GM18520 (cell line): Measurements from ENCODE around the gene CTNNBL1.
A peak's percentile ranks its signal among the peaks of the same experiment; 100 is the strongest.
"Not testable (repeated sequence)": the region's sequence is repeated elsewhere in the genome, so short reads cannot be mapped to it uniquely, and the experiment has no call there.

Experiments used
- ATAC-seq: cut with Tn5 transposase; IDR thresholded peaks from one replicate; pipeline ENCODE4 v1.9.1; 2021; ENCODE audit not compliant: unreplicated experiment

CTNNBL1 gene

DNA sequence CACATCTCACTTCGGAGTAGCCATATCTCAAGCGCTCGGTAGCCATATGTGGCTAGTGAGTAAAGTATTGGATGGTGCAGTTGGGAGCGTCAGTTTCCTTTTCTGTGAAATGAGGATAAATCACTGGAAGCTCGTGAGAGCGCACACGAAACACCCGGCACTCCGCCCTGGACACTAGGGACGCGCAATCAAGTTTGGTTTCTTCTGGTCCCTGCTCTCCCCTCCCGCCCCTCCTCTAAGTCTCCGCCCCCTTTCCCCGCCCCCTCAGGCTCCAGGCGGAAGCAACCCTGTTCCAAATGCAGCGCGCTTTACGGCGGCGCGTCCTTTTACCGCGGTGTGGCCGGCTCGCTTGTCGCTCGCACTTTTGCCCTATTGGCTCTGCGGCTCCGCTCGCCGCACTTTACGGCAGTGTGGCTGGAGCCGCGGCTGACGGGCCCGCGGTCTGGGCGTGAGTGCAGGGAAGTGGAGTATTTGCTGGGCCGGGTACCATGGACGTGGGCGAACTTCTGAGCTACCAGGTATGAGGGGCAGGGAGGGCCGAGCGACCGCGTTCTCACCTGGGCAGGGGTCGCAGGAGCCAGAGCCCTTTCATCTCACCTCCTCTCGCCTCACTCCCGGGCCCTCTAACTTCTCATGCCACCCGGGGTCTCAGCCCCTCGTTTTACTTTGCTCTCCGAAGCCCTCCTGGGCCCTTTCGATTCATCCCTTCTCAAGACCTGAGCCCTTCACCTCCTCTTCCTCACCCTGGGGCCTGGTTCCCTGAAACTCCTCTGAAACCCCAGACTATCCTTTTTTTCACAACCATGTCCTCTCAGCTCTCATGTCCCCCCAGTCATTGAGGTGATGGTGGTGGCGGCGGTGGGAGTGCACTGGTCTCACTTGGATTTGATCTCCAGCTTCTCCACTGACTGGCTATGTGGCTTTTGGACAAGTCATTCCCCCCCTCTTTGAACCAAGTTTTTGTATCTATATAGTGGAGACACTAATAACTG lies at the start of gene CTNNBL1:
Gene CTNNBL1, plus strand, starts transcription at position 396 of the 992 bp plus-strand sequence. Its CDS starts 93 bp downstream, at position 489.
- peak; percentile 83 for ATAC-seq

DNA sequence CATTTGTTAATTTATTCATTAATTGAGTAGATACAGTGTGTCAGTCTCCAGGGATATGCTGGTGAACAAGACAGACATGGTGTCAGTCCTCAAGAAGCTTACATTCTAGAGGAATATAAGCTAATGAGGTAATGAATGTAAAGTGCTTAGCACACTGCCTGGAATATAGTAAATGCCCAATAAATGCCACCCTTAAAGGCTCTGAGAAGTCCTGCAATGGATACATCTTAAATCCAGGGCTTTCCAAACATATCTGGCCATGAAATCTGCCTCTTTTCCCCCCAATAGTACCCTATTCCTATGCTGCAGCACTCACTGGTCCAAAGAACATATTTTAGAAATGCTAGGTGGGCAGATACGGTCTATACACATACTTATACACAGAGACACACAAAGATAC lies 49.2 kb upstream of the CTNNBL1 start:
- no peak for ATAC-seq

GRCh38 chr20:37647946-37648345 lies 45.9 kb upstream of the CTNNBL1 start:
- ATAC-seq = no peak

DNA sequence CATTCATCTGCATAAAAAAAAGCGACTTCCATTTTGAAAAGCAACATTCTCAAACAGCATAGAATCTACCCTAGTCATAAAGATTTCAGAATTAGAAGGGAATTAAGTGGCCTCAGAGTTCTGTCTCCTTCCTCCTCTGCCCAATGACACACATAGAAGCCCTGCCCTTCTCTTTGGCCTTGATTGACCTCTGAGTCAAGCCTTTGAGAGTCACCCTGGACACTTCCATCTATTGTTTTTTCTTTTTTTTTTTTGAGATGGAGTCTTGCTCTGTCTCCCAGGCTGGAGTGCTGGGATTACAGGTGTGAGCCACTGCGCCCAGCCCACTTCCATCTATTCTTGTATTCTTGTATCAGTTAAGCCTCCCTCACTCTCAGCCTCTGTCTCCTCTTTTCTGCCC lies 44.8 kb upstream of the CTNNBL1 start:
- no peak for ATAC-seq

- no peak for ATAC-seq
These were observed 44.0 kb upstream of the CTNNBL1 start for GRCh38 chr20:37649676-37650370.

GRCh38 chr20:37650661-37651060 lies 43.2 kb upstream of the CTNNBL1 start:
- no peak for ATAC-seq

GRCh38 chr20:37651932-37652331 lies 41.9 kb upstream of the CTNNBL1 start:
- no peak for ATAC-seq

DNA sequence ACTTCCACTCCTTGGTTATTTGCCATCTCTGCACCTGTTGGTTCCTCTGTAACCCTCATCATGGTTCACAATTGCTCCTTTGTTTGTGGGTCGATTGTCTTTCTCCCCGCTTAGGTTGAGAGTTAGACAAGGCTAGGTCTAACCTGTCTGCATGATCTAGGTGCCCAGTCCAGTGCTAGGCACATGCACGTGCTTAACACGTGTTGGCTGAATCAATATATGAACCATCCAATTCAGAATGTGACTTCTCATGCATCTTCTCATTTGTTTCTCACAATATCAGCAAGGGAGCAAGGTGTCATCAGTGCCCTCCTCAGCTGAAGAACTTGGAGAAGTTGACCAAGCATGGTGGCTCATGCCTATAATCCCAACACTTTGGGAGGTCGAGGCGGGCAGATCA lies 36.9 kb upstream of the CTNNBL1 start:
- ATAC-seq = no peak

GRCh38 chr20:37657924-37658804 lies 35.7 kb upstream of the CTNNBL1 start:
- ATAC-seq = no peak

DNA sequence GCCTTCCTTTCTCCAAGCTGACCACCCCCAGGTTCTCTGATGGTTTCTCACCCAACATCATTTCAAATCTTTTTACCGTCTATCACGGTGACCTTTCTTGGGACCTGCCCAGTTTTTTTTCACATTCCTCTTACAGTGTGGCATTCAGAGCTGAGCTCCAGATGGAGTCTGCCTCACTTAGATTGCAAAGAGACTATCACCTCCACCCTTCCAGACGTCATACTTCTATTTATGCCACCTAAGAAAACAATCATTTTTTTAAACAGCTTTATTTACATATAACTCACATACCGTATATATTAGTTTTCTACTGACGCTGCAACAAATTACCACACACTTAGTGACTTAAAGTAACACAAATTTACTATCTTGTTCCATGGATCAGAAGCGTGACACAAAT lies 32.3 kb upstream of the CTNNBL1 start:
- ATAC-seq = no peak

DNA sequence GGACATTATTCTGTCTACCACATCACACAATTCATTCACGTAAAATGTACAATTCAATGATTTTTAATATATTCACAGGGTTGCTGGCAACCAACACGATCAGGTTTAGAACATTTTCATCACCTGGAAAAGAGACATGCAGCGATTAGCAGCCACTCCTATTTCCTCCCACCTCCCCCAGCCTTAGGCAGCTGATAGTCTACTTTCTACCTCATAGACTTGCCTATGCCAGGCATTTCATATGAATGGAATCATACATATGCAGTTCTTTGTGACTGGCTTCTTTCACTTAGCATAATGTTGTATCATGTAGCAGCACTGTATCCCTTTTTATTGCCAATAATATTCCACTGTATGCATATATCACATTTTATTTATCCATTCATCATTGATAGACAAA lies 31.5 kb upstream of the CTNNBL1 start:
- ATAC-seq = no peak

DNA sequence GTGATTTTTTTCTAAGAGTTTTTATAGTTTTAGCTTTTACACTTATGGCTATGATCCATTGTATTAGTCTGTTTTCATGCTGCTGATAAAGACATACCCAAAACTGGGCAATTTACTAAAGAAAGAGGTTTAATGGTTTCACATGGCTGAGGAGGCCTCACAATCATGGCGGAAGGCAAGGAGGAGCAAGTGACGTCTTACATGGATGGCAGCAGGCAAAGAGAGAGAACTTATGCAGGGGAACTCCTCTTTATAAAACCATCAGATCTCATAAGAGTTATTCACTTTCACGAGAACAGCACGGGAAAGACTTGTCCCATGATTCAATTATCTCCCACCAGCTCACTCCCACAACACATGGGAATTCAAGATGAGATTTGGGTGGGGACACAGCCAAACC lies 29.2 kb upstream of the CTNNBL1 start:
- not testable (repeated sequence) for ATAC-seq

DNA sequence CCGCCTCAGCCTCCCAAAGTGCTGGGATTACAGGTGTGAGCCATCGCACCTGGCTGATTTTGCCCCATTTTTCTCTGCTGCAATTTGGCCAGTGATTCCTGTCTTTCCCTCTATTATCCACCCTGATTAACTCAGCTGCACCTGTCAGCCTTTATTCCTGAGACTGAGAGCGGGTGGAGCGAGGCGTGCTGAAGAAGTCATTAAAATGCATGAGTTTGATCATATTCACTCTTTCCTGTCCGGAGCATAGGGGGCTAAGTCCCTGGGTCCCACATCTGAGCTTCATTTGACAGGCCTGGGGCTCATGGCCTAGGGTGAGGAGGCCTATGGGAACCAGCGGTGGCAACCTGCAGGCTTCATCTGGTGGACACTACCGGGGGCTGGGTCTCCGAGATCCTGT lies 25.7 kb upstream of the CTNNBL1 start:
- ATAC-seq = no peak

DNA sequence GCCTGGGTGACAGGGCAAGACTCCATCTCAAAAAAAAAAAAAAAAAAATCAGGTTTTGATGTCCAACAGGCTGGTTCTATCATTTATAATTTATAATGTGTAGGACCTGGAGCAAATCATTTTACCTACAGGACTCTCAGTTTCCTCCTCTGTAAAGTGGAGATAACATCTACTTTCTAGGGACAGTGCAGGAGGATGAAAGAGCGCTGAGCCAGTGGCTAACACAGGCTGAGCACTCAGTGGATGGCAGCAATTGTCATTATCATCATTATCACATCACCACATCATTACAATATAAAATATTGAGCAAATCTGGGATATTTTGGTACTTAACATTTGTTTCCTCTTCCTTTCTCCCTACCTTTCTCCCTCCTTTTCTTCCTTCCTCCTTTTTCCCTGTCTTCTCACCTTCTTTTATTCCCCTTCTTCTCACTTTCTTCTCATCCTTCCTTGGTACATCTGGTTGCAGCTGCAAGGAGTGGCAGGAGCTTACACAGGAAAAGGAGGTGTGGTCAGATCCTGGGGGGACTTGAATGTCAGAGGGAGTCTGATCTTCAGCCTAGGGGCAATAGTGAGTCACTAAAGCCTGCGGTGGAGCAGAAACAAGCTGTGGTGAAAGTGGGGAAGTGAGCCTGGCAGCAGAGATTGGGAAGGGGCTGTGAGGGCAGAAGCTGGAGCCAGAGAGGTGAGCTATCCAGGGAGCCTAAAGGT lies 24.6 kb upstream of the CTNNBL1 start:
- no peak for ATAC-seq

- ATAC-seq = no peak
These were observed 24.0 kb upstream of the CTNNBL1 start for GRCh38 chr20:37669773-37670236.

DNA sequence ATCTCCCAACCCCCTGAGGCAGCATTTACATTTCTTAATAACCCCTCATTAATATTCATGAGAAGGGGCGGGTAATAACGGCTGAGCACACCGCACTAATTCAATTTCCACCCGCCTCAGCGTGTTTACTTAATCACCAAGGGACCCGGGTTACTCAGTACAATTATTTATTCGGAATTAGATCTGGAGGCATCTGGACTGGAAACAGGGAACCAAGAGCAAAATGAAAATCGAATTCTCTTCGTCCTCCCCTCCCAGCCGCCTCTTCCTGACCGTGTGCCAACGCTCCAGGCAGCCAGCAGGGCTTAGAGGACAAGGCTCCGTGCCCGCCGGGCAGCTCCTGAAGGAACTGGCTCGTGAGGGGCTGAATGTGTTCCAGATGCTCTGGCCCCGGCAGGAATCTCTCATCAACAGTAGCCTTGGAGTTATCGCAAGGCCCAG lies 23.5 kb upstream of the CTNNBL1 start:
- ATAC-seq = no peak

- no peak for ATAC-seq
These were observed 21.7 kb upstream of the CTNNBL1 start for GRCh38 chr20:37672143-37672542.

- no peak for ATAC-seq
These were observed 20.4 kb upstream of the CTNNBL1 start for GRCh38 chr20:37673444-37673843.

- no peak for ATAC-seq
These were observed 17.4 kb upstream of the CTNNBL1 start for GRCh38 chr20:37676440-37676839.
